ENCODE results near the gene F10. TPM values are rescaled to one million over a fixed set of nuclear protein-coding genes. Genes with fewer than 3 reads are reported as not detected.

F10 gene
- total and polyA plus RNA-seq, 2 of the 13 experiments (the other 11 are each of a cell fraction or from before 2014, with no cell fraction given) = 58.4 to 237 TPM

DNA sequence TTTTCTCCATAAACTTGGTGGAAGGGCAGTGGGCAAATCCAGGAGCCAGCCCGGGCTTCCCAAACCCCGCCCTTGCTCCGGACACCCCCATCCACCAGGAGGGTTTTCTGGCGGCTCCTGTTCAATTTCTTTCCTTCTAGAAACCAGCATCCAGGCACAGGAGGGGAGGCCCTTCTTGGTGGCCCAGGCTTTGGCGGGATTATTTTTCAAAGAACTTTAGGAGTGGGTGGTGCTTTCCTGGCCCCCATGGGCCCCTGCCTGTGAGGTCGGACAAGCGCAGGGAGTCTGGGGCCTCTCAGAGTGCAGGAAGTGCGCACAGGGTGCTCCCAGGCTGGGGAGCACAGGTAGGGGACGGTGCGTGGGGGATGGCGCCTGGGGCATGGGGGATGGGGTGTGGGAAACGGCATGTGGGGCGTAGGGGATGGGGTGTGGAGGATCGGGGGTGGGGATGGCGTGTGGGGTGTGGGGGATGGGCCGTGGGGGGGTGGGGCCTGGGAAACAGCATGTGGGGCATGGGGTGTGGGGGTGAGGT, 16.6 kb upstream of the F10 start (continued):
- peak; percentile 18; the same call in 1 of the 2 replicates for TF ChIP-seq ZNF136 (CRISPR knock-in tag; IDR thresholded peaks at IDR 0.05; ENCODE audit: low read depth)
- TF ChIP-seq ZBTB7B (CRISPR knock-in tag; IDR thresholded peaks at IDR 0.05) = peak; percentile 0; the same call in 1 of the 2 replicates
- peak; percentile 2; the same call in 1 of the 2 replicates for TF ChIP-seq ZNF138 (CRISPR knock-in tag; IDR thresholded peaks at IDR 0.05; ENCODE audit: low read depth)
- TF ChIP-seq, protein P1, sequence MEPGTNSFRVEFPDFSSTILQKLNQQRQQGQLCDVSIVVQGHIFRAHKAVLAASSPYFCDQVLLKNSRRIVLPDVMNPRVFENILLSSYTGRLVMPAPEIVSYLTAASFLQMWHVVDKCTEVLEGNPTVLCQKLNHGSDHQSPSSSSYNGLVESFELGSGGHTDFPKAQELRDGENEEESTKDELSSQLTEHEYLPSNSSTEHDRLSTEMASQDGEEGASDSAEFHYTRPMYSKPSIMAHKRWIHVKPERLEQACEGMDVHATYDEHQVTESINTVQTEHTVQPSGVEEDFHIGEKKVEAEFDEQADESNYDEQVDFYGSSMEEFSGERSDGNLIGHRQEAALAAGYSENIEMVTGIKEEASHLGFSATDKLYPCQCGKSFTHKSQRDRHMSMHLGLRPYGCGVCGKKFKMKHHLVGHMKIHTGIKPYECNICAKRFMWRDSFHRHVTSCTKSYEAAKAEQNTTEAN (CRISPR knock-in tag; conservative IDR thresholded peaks at IDR 0.05) = no peak
- TF ChIP-seq POGZ (CRISPR knock-in tag; IDR thresholded peaks at IDR 0.05) = 0 out of 2 replicates have a peak, but pooled peaks have one; percentile 3
- peak; percentile 1; the same call in 1 of the 2 replicates for TF ChIP-seq MXD4 (CRISPR knock-in tag; IDR thresholded peaks at IDR 0.05)
- TF ChIP-seq ZNF552 (CRISPR knock-in tag; IDR thresholded peaks at IDR 0.05; ENCODE audit: borderline replicate concordance) = no peak
- no peak for TF ChIP-seq MAFG (CRISPR knock-in tag; IDR thresholded peaks at IDR 0.05)
- TF ChIP-seq HIVEP1 (CRISPR knock-in tag; IDR thresholded peaks at IDR 0.05) = 0 out of 2 replicates have a peak, but pooled peaks have one; percentile 19
- no peak for TF ChIP-seq TRIM24 (CRISPR knock-in tag; IDR thresholded peaks at IDR 0.05)
- no peak for TF ChIP-seq ATAD3A (CRISPR knock-in tag; IDR thresholded peaks at IDR 0.05)
- TF ChIP-seq, protein P2, sequence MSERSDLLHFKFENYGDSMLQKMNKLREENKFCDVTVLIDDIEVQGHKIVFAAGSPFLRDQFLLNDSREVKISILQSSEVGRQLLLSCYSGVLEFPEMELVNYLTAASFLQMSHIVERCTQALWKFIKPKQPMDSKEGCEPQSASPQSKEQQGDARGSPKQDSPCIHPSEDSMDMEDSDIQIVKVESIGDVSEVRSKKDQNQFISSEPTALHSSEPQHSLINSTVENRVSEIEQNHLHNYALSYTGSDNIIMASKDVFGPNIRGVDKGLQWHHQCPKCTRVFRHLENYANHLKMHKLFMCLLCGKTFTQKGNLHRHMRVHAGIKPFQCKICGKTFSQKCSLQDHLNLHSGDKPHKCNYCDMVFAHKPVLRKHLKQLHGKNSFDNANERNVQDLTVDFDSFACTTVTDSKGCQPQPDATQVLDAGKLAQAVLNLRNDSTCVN (CRISPR knock-in tag; IDR thresholded peaks at IDR 0.05; ENCODE audit: borderline replicate concordance) = 0 out of 2 replicates have a peak, but pooled peaks have one; percentile 4
- TF ChIP-seq, protein P3, sequence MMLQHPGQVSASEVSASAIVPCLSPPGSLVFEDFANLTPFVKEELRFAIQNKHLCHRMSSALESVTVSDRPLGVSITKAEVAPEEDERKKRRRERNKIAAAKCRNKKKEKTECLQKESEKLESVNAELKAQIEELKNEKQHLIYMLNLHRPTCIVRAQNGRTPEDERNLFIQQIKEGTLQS (CRISPR knock-in tag; IDR thresholded peaks at IDR 0.05) = no peak
- TF ChIP-seq, protein P4, sequence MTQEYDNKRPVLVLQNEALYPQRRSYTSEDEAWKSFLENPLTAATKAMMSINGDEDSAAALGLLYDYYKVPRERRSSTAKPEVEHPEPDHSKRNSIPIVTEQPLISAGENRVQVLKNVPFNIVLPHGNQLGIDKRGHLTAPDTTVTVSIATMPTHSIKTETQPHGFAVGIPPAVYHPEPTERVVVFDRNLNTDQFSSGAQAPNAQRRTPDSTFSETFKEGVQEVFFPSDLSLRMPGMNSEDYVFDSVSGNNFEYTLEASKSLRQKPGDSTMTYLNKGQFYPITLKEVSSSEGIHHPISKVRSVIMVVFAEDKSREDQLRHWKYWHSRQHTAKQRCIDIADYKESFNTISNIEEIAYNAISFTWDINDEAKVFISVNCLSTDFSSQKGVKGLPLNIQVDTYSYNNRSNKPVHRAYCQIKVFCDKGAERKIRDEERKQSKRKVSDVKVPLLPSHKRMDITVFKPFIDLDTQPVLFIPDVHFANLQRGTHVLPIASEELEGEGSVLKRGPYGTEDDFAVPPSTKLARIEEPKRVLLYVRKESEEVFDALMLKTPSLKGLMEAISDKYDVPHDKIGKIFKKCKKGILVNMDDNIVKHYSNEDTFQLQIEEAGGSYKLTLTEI (CRISPR knock-in tag; conservative IDR thresholded peaks at IDR 0.05) = no peak
- TF ChIP-seq ZFP82 (CRISPR knock-in tag; IDR thresholded peaks at IDR 0.05; ENCODE audit: borderline replicate concordance) = no peak
- TF ChIP-seq, protein P5, sequence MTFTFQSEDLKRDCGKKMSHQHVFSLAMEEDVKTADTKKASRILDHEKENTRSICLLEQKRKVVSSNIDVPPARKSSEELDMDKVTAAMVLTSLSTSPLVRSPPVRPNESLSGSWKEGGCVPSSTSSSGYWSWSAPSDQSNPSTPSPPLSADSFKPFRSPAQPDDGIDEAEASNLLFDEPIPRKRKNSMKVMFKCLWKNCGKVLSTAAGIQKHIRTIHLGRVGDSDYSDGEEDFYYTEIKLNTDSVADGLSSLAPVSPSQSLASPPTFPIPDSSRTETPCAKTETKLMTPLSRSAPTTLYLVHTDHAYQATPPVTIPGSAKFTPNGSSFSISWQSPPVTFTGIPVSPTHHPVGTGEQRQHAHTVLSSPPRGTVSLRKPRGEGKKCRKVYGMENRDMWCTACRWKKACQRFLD (CRISPR knock-in tag; IDR thresholded peaks at IDR 0.05; ENCODE audit: borderline replicate concordance) = no peak
- TF ChIP-seq TOE1 (CRISPR knock-in tag; IDR thresholded peaks at IDR 0.05) = no peak
- TF ChIP-seq POLR2AphosphoS5 (IDR thresholded peaks at IDR 0.05; ENCODE audit: low read depth, low read length) = no peak
